Measurements from ENCODE around the gene DES.

Gene DES

DNA sequence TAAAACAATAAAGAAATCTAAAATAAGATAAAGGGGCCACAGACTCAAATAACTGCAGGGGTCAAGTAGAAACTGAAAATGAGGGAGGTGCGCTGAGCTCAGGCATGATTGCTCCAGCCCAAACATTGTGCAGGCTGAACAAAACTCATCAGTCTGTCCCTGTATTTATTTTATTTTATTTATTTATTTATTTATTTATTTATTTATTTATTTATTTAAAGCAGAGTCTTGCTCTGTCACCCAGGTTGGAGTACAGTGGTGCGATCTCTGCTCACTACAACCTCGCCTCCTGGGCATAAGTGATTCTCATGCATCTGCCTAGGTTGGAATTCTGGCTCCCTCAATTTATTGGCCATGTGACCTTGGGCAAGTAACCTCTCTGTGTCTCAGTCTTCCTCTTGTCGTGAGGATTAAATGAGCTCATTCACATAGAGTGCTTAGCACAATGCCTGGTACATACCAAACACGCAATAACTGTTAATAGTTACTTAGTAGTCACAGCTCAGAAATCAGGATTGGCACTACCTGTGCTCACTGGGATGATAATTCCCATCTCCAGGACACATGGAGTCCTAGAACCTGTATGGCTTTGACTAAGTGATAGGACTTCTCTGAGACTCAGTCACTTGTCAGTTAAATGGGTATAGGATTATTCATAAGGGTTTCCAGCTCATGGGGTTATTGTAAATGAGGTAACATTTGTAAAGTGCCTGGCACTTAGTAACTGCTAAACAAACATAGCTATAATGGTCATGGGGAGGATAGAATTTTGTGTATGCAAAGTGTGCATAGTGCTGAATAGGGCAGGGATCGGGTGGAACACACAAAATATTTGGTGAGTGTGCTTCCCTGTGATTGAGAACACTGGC lies 22.4 kb downstream of the DES start:
- DNase-seq (ENCODE audit: low spot score): no peak
- TF ChIP-seq, protein P1, sequence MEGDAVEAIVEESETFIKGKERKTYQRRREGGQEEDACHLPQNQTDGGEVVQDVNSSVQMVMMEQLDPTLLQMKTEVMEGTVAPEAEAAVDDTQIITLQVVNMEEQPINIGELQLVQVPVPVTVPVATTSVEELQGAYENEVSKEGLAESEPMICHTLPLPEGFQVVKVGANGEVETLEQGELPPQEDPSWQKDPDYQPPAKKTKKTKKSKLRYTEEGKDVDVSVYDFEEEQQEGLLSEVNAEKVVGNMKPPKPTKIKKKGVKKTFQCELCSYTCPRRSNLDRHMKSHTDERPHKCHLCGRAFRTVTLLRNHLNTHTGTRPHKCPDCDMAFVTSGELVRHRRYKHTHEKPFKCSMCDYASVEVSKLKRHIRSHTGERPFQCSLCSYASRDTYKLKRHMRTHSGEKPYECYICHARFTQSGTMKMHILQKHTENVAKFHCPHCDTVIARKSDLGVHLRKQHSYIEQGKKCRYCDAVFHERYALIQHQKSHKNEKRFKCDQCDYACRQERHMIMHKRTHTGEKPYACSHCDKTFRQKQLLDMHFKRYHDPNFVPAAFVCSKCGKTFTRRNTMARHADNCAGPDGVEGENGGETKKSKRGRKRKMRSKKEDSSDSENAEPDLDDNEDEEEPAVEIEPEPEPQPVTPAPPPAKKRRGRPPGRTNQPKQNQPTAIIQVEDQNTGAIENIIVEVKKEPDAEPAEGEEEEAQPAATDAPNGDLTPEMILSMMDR (IDR thresholded peaks at IDR 0.05; ENCODE audit: extremely low read depth, insufficient read depth, missing control alignments): no peak
- in situ Hi-C loops (cut with MboI; ENCODE audit: low pct_unique_long_range_greater_than_20kb, low sequenced_read_pairs, unreplicated experiment): no loop called here

DNA sequence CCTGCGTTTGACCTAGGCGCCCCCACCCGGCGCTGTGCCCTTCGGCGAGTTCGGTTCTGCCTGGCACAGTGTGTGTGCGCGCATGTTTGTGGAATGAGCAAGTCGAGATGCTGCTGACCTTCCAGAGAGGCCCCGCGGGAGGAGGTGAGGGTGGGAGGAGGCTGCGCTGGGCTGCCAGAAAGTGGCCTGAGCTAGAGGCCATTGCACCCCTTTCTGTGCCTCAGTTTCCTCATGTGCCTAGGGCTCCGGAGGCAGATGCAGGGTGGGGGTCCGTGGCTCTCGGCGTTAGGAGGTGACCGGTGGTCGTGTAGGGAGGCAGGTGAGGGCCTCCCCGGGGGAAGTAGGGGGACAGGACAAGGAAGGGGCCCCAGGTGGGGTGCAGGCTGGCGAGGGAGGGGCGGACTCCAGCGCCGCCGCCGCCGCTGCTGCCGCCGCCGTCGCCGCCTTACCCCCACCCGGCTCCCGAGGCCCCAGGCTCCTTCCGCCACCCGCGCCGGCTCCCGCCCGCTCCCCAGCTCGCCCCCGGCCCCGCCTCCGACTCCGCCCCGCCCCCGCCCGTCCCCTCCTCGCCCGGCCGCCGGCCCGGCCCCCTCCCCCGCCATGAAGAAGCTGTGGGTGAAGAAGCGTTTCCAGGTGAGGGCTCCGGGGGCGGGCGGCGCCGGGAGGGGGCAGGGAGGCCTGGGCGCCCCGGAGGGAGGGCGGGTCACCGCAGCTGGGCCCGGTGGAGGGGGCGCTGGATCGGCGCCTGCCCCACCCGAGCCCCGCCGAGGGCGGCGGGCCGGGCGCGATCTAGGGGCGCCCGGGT lies 23.5 kb downstream of the DES start:
- DNase-seq (ENCODE audit: low spot score): peak; percentile 86
- in situ Hi-C loops (cut with MboI; ENCODE audit: low pct_unique_long_range_greater_than_20kb, low sequenced_read_pairs, unreplicated experiment): no loop called here
- TF ChIP-seq, protein P1 (IDR thresholded peaks at IDR 0.05; ENCODE audit: extremely low read depth, insufficient read depth, missing control alignments): no peak

DNA sequence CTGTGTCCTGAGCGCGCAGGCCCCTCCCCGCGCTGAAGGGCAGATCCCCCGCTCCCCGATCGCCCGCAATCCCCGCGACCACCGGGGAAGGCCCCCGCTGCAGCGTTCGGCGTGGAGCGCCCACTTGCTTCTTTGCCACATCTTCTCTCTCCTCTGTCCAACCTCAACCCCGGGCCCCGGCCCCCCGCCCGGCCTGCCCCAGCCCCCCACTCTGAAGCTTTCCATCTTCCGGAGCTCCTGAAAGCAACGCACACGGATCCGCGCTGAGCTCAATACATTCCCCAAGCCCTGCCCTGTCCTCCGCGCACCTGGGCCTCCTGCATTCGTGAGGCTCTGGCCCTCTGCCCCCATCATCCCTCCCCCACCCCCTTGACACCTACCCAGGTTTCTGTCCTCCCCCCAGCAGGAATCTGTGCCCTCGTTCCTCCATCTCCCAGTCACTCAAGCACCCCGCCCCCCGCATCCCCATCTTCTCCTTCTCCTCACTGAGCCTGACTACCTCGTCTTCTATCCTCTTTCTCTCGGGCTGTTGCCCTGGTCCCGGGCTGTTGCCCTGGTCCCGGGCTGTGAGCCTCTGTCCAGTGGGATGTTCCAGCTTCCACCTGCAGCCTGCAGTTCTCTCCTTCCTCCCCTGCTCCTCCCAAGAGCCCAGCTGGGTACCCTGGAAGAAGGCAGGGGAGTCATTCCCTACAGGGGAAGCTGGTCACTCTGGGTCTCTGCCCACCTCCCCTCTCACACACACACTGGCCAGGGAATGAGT lies 24.3 kb downstream of the DES start:
- in situ Hi-C loops (cut with MboI; ENCODE audit: low pct_unique_long_range_greater_than_20kb, low sequenced_read_pairs, unreplicated experiment): no loop called here
- DNase-seq (ENCODE audit: low spot score): no peak
- TF ChIP-seq, protein P1 (IDR thresholded peaks at IDR 0.05; ENCODE audit: extremely low read depth, insufficient read depth, missing control alignments): no peak

DNA sequence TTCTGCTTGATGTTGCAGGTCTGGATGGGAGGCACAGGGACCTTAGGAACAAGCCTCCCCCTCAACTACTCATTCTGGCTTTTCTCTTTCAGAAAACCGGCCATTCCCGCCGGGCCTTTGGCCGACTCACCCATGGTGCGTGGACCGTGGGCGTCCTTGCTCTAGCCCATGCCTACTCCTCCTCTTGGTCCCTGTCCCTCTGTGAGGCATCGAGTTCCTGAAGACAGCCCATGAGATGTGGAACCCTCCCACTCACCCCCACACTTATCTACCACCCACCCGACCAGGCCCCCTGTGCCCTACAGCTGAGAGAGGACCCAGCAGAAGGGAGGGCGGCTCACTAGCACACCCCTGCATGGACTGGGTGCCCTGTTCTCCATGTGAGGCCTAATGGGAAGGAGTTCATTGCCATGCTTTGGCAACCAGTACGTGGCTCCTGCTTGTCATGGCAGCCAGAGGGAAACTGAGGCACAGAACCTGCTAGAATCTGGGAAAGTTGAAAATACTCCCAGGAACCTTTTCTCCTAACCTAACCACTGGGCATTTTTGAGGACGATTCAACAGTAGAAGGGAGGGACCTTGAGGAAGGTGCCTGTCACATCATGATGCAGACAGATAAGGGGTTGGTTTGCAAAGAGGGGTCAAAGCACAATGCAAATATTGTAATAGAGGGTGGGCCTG lies 25.0 kb downstream of the DES start:
- TF ChIP-seq, protein P1 (IDR thresholded peaks at IDR 0.05; ENCODE audit: extremely low read depth, insufficient read depth, missing control alignments): no peak

DNA sequence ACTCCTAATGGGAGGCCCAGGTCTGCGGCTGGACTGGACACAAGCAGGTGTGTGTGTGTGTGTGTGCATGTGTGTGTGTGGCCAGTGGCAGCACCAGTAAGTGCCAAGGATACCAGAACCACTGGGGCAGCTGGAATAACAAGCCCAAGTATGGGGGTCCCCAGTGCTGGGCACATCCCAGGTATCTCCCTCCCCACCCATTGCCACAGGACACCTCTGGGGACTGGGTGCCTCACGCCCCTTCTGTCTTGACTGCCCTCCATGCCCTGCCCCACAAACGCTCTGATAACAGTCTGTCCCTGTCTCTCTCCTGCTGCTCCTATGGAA lies 25.5 kb downstream of the DES start:
- in situ Hi-C loops (cut with MboI; ENCODE audit: low pct_unique_long_range_greater_than_20kb, low sequenced_read_pairs, unreplicated experiment): no loop called here
- no peak for DNase-seq (ENCODE audit: low spot score)

More for the DNA sequence above, 25.0 kb downstream of the DES start:
- in situ Hi-C loops (cut with MboI; ENCODE audit: low pct_unique_long_range_greater_than_20kb, low sequenced_read_pairs, unreplicated experiment): no loop called here
- no peak for DNase-seq (ENCODE audit: low spot score)

More for the DNA sequence above, 25.5 kb downstream of the DES start:
- TF ChIP-seq, protein P1 (IDR thresholded peaks at IDR 0.05; ENCODE audit: extremely low read depth, insufficient read depth, missing control alignments): no peak
